Measurements from ENCODE around the gene SMYD3. TPM values are rescaled to one million over a fixed set of nuclear protein-coding genes. Genes with fewer than 3 reads are reported as not detected.

Gene SMYD3
- total and polyA plus RNA-seq, 2 donors (not counting 1 experiment from before 2014, with no cell fraction given) = 9.7 to 37.2 TPM

DNA sequence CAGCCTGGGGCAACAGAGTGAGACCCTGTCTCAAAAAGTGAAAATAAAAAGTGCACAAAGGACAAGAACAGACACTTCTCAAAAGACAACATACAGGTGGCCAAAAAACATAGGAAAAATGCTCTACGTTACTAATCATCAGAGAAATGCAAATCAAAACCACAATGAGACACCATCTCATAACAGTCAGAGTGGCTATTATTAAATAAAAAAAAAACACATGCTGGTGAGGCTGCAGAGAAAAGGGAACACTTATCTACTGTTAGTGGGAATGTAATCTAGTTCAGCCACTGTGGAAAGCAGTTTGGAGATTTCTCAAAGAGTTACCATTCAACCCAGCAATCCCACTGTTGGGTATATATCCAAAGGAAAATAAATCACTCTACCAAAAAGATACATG is 173.2 kb downstream of the SMYD3 start:
- Histone ChIP-seq H3K9ac (ENCODE audit: low read length) (no peak overlapping the region), H3K27ac (ENCODE audit: low read length in 2 of 2) (no peak overlapping the region), H3K4me3 (ENCODE audit: control extremely low read depth in 1 of 5, extremely low read depth in 1 of 5, insufficient read depth in 1 of 5, low read depth in 2 of 5, low read length in 4 of 5) (no peak overlapping the region), H3K27me3 (replicated peaks in 1 of 4; ENCODE audit: control extremely low read depth in 1 of 4, control insufficient read depth in 3 of 4, insufficient read depth in 4 of 4, low read length in 3 of 4) (no peaks in the 10 kb centered on the region), H2AFZ (ENCODE audit: insufficient read depth, low read depth, low read length, poor library complexity, severe bottlenecking) (no peak overlapping the region), H4K20me1 (ENCODE audit: control insufficient read depth, insufficient read depth, low read length, poor library complexity, severe bottlenecking) (no peaks in the 10 kb centered on the region), H3K4me2 (replicated peaks; ENCODE audit: low read depth, low read length, poor library complexity, severe bottlenecking) (no peak overlapping the region), H3K79me2 (ENCODE audit: control insufficient read depth, insufficient read depth, low read length) (no peaks in the 10 kb centered on the region), H3K9me3 (ENCODE audit: control extremely low read depth in 1 of 3, control insufficient read depth in 2 of 3, insufficient read depth in 1 of 3, low read length in 2 of 3) (peaks cover 0 to 3% (median 2%) of the 10 kb centered on the region in 3 donors), H3K36me3 (replicated peaks in 1 of 2; ENCODE audit: control extremely low read depth in 1 of 2, control insufficient read depth in 1 of 2, extremely low read depth in 1 of 2, insufficient read depth in 2 of 2, low read length in 1 of 2) (peaks cover 0 to 3% of the 10 kb centered on the region in 2 experiments), H3K4me1 (ENCODE audit: control insufficient read depth in 2 of 2, insufficient read depth in 2 of 2, low read length in 2 of 2) (no peaks in the 10 kb centered on the region)
- Mint-ChIP-seq H3K4me1 (peaks cover 10% of the 10 kb centered on the region), H3K4me3 (no peak overlapping the region), H3K27me3 (no peaks in the 10 kb centered on the region), H3K27ac (no peak overlapping the region), H3K9me3 (ENCODE audit: insufficient read depth) (no peaks in the 10 kb centered on the region)
- no CpG with 5 or more reads among the region's 1 CpG for WGBS (ENCODE audit: insufficient coverage)
- CTCF ChIA-PET = no interaction called here
- DNase-seq (no peak), ATAC-seq (ENCODE audit: low read depth) (no peak)
- TF ChIP-seq, protein P1, sequence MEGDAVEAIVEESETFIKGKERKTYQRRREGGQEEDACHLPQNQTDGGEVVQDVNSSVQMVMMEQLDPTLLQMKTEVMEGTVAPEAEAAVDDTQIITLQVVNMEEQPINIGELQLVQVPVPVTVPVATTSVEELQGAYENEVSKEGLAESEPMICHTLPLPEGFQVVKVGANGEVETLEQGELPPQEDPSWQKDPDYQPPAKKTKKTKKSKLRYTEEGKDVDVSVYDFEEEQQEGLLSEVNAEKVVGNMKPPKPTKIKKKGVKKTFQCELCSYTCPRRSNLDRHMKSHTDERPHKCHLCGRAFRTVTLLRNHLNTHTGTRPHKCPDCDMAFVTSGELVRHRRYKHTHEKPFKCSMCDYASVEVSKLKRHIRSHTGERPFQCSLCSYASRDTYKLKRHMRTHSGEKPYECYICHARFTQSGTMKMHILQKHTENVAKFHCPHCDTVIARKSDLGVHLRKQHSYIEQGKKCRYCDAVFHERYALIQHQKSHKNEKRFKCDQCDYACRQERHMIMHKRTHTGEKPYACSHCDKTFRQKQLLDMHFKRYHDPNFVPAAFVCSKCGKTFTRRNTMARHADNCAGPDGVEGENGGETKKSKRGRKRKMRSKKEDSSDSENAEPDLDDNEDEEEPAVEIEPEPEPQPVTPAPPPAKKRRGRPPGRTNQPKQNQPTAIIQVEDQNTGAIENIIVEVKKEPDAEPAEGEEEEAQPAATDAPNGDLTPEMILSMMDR (IDR thresholded peaks at IDR 0.05) = no peak
- no peak for TF ChIP-seq EZH2 (IDR thresholded peaks at IDR 0.05; ENCODE audit: borderline replicate concordance, insufficient read depth, low read depth, low read length, poor library complexity, severe bottlenecking)
- POLR2A ChIA-PET = no interaction called here
- intact Hi-C loops (cut with micrococcal nuclease) = no loop called here

DNA sequence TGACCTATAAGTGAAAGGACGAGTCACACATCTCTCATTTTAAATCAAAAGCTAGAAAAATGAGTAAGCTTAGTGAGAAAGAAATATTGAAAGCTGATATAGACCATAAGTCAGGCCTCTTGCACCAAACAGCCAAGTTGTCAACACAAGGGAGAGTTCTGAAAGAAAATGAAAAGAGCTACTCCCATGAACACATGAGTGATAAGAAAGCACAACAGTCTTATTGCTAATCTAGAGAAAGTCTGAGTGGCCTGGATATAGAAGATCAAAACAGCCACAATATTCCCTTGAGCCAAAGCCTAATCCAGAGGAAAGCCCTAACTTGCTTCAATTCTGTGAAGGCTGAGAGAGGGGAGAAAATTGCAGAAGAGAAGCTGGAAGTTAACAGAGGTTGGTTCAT is 175.0 kb downstream of the SMYD3 start:
- DNase-seq = no peak
- no peak for ATAC-seq (ENCODE audit: low read depth)

More for the DNA sequence above, 175.0 kb downstream of the SMYD3 start:
- H3K4me1 Mint-ChIP-seq = peaks cover 10% of the 10 kb centered on the region
- no peak overlapping the region for H3K27ac Mint-ChIP-seq
- no peak overlapping the region for H3K4me3 ChIP-seq (ENCODE audit: control extremely low read depth in 1 of 5, extremely low read depth in 1 of 5, insufficient read depth in 1 of 5, low read depth in 2 of 5, low read length in 4 of 5)
- no peak overlapping the region for H3K4me2 ChIP-seq (replicated peaks; ENCODE audit: low read depth, low read length, poor library complexity, severe bottlenecking)
- no CpG with 5 or more reads among the region's 1 CpG for WGBS (ENCODE audit: insufficient coverage)
- H3K9me3 ChIP-seq (ENCODE audit: control extremely low read depth in 1 of 3, control insufficient read depth in 2 of 3, insufficient read depth in 1 of 3, low read length in 2 of 3) = peaks cover 0 to 3% (median 2%) of the 10 kb centered on the region in 3 donors
- no peaks in the 10 kb centered on the region for H4K20me1 ChIP-seq (ENCODE audit: control insufficient read depth, insufficient read depth, low read length, poor library complexity, severe bottlenecking)
- peaks cover 0 to 3% of the 10 kb centered on the region in 2 experiments for H3K36me3 ChIP-seq (replicated peaks in 1 of 2; ENCODE audit: control extremely low read depth in 1 of 2, control insufficient read depth in 1 of 2, extremely low read depth in 1 of 2, insufficient read depth in 2 of 2, low read length in 1 of 2)
- no peaks in the 10 kb centered on the region for H3K27me3 Mint-ChIP-seq
- no peak overlapping the region for H3K27ac ChIP-seq (ENCODE audit: low read length in 2 of 2)
- intact Hi-C loops (cut with micrococcal nuclease) = no loop called here
- H3K79me2 ChIP-seq (ENCODE audit: control insufficient read depth, insufficient read depth, low read length) = no peaks in the 10 kb centered on the region
- TF ChIP-seq EZH2 (IDR thresholded peaks at IDR 0.05; ENCODE audit: borderline replicate concordance, insufficient read depth, low read depth, low read length, poor library complexity, severe bottlenecking) = no peak
- TF ChIP-seq, protein P1 (IDR thresholded peaks at IDR 0.05) = no peak
- H3K27me3 ChIP-seq (replicated peaks in 1 of 4; ENCODE audit: control extremely low read depth in 1 of 4, control insufficient read depth in 3 of 4, insufficient read depth in 4 of 4, low read length in 3 of 4) = no peaks in the 10 kb centered on the region
- ChIA-PET CTCF (no interaction called here), POLR2A (no interaction called here)
- H2AFZ ChIP-seq (ENCODE audit: insufficient read depth, low read depth, low read length, poor library complexity, severe bottlenecking) = no peak overlapping the region
- no peak overlapping the region for H3K9ac ChIP-seq (ENCODE audit: low read length)
- no peak overlapping the region for H3K4me3 Mint-ChIP-seq
- H3K4me1 ChIP-seq (ENCODE audit: control insufficient read depth in 2 of 2, insufficient read depth in 2 of 2, low read length in 2 of 2) = no peaks in the 10 kb centered on the region
- no peaks in the 10 kb centered on the region for H3K9me3 Mint-ChIP-seq (ENCODE audit: insufficient read depth)
